ENCODE results near the gene BOK. TPM values are rescaled to one million over a fixed set of nuclear protein-coding genes. Genes with fewer than 3 reads are reported as not detected.

The BOK gene
- total and polyA plus RNA-seq, 2 of the 13 experiments (the other 11 are each of a cell fraction or from before 2014, with no cell fraction given): 35.5 to 39.2 TPM

DNA sequence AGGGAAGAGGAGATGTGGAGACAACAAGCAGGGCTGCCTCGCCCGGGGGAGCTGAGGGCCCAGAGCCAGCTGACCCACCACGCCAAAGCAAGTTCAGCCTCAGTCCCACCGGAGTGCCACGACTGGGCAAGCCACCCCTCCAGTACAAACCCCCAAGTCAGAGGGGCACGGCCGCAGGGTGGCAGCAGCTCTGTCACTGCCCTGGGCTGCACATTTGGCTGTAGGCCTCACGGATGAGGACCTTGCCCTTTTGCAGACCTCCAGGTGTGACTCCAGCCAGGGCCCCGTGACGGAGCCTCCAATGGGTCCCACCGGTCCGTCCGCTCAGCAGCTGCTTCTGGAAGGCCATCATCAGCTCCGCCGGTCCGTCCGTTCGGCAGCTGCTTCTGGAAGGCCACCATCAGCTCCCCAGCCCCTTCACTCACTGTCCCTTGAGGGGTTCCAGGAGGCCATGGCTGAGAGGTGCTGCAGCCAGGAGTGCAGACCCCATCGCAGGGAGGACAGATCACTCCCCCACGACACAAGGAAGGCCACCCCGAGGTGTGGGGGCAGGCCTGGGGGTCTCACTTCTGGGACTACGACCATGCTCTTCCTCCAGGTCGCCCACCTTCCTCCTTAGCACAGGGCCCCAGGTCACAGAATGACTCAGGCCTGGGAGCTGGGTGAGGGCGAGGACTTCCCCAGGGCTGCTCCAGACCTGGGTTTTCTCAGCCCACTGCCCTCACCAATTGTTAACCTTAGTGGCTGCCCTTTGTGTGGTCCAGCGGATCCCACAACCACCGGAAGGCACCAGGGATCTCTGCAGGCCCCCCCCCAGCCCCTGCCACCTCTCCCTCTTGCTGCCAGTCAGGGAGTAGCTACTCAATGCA lies 25.6 kb upstream of the BOK start (continued):
- TF ChIP-seq SAP130 (CRISPR knock-in tag; IDR thresholded peaks at IDR 0.05; ENCODE audit: low read depth) (peak; percentile 34; the same call in 1 of the 2 replicates), ZNF572 (CRISPR knock-in tag; IDR thresholded peaks at IDR 0.05) (peak; percentile 17; the same call in 1 of the 2 replicates), SALL2 (CRISPR knock-in tag; IDR thresholded peaks at IDR 0.05) (no peak; the same call in 1 of the 2 replicates), ZBTB38 (CRISPR knock-in tag; IDR thresholded peaks at IDR 0.05) (peak; percentile 42; the same call in 1 of the 2 replicates), ELF3 (CRISPR knock-in tag; IDR thresholded peaks at IDR 0.05) (no peak), ZIK1 (CRISPR knock-in tag; IDR thresholded peaks at IDR 0.05; ENCODE audit: borderline replicate concordance, low read depth) (no peak), SMAD9 (CRISPR knock-in tag; IDR thresholded peaks at IDR 0.05) (no peak), ZNF749 (CRISPR knock-in tag; IDR thresholded peaks at IDR 0.05; ENCODE audit: borderline replicate concordance) (no peak), PRPF4 (IDR thresholded peaks at IDR 0.05; ENCODE audit: low read depth, low read length, poor library complexity, severe bottlenecking) (no peak), DR1 (CRISPR knock-in tag; IDR thresholded peaks at IDR 0.05) (no peak), ZFP41 (CRISPR knock-in tag; IDR thresholded peaks at IDR 0.05; ENCODE audit: borderline replicate concordance) (no peak)
- TF ChIP-seq, protein P1, sequence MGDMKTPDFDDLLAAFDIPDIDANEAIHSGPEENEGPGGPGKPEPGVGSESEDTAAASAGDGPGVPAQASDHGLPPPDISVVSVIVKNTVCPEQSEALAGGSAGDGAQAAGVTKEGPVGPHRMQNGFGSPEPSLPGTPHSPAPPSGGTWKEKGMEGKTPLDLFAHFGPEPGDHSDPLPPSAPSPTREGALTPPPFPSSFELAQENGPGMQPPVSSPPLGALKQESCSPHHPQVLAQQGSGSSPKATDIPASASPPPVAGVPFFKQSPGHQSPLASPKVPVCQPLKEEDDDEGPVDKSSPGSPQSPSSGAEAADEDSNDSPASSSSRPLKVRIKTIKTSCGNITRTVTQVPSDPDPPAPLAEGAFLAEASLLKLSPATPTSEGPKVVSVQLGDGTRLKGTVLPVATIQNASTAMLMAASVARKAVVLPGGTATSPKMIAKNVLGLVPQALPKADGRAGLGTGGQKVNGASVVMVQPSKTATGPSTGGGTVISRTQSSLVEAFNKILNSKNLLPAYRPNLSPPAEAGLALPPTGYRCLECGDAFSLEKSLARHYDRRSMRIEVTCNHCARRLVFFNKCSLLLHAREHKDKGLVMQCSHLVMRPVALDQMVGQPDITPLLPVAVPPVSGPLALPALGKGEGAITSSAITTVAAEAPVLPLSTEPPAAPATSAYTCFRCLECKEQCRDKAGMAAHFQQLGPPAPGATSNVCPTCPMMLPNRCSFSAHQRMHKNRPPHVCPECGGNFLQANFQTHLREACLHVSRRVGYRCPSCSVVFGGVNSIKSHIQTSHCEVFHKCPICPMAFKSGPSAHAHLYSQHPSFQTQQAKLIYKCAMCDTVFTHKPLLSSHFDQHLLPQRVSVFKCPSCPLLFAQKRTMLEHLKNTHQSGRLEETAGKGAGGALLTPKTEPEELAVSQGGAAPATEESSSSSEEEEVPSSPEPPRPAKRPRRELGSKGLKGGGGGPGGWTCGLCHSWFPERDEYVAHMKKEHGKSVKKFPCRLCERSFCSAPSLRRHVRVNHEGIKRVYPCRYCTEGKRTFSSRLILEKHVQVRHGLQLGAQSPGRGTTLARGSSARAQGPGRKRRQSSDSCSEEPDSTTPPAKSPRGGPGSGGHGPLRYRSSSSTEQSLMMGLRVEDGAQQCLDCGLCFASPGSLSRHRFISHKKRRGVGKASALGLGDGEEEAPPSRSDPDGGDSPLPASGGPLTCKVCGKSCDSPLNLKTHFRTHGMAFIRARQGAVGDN (CRISPR knock-in tag; IDR thresholded peaks at IDR 0.05): peak; percentile 90
- TF ChIP-seq, protein P2, sequence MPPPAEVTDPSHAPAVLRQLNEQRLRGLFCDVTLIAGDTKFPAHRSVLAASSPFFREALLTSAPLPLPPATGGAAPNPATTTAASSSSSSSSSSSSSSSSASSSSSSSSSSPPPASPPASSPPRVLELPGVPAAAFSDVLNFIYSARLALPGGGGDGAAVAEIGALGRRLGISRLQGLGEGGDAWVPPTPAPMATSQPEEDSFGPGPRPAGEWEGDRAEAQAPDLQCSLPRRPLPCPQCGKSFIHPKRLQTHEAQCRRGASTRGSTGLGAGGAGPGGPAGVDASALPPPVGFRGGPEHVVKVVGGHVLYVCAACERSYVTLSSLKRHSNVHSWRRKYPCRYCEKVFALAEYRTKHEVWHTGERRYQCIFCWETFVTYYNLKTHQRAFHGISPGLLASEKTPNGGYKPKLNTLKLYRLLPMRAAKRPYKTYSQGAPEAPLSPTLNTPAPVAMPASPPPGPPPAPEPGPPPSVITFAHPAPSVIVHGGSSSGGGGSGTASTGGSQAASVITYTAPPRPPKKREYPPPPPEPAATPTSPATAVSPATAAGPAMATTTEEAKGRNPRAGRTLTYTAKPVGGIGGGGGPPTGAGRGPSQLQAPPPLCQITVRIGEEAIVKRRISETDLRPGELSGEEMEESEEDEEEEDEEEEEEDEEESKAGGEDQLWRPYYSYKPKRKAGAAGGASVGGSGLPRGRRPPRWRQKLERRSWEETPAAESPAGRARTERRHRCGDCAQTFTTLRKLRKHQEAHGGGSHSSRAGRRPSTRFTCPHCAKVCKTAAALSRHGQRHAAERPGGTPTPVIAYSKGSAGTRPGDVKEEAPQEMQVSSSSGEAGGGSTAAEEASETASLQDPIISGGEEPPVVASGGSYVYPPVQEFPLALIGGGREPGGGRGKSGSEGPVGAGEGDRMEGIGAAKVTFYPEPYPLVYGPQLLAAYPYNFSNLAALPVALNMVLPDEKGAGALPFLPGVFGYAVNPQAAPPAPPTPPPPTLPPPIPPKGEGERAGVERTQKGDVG (CRISPR knock-in tag; IDR thresholded peaks at IDR 0.05; ENCODE audit: borderline replicate concordance): no peak; the same call in 1 of the 2 replicates
- TF ChIP-seq, protein P3, sequence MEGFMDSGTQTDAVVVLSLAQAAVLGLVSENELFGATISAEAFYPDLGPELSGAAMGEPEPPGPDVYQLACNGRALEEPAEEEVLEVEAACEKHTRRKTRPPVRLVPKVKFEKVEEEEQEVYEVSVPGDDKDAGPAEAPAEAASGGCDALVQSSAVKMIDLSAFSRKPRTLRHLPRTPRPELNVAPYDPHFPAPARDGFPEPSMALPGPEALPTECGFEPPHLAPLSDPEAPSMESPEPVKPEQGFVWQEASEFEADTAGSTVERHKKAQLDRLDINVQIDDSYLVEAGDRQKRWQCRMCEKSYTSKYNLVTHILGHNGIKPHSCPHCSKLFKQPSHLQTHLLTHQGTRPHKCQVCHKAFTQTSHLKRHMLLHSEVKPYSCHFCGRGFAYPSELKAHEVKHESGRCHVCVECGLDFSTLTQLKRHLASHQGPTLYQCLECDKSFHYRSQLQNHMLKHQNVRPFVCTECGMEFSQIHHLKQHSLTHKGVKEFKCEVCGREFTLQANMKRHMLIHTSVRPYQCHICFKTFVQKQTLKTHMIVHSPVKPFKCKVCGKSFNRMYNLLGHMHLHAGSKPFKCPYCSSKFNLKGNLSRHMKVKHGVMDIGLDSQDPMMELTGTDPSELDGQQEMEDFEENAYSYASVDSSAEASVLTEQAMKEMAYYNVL (CRISPR knock-in tag; IDR thresholded peaks at IDR 0.05; ENCODE audit: borderline replicate concordance): 0 out of 2 replicates have a peak, but pooled peaks have one; percentile 60
- TF ChIP-seq, protein P4, sequence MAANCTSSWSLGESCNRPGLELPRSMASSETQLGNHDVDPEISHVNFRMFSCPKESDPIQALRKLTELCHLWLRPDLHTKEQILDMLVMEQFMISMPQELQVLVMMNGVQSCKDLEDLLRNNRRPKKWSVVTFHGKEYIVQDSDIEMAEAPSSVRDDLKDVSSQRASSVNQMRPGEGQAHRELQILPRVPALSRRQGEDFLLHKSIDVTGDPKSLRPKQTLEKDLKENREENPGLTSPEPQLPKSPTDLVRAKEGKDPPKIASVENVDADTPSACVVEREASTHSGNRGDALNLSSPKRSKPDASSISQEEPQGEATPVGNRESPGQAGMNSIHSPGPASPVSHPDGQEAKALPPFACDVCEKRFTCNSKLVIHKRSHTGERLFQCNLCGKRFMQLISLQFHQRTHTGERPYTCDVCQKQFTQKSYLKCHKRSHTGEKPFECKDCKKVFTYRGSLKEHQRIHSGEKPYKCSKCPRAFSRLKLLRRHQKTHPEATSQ (CRISPR knock-in tag; IDR thresholded peaks at IDR 0.05; ENCODE audit: borderline replicate concordance): no peak
- TF ChIP-seq, protein P5, sequence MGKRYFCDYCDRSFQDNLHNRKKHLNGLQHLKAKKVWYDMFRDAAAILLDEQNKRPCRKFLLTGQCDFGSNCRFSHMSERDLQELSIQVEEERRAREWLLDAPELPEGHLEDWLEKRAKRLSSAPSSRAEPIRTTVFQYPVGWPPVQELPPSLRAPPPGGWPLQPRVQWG (CRISPR knock-in tag; IDR thresholded peaks at IDR 0.05; ENCODE audit: borderline replicate concordance, low read depth): no peak
